Osteoblast (primary cell): ENCODE results near the gene RNF144B. TPM values are rescaled to one million over a fixed set of nuclear protein-coding genes. Genes with fewer than 3 reads are reported as not detected.

Experiments
- DNase-seq: peaks from one replicate; pipeline ENCODE4 v3.0.0; 2011; ENCODE audit warnings: low spot score, mixed read lengths; ENCODE audit not compliant: insufficient read length; ENCODE audit errors: missing footprints
- H2AFZ ChIP-seq: 2 replicates; pipeline ENCODE4 v1.6.0; 2011; ENCODE audit warnings: mild to moderate bottlenecking, low read length
- H3K27ac ChIP-seq: 2 replicates; pipeline ENCODE4 v1.5.1; 2011; ENCODE audit warnings: mild to moderate bottlenecking, low read depth, low read length, moderate library complexity
- H3K27me3 ChIP-seq: 2 replicates; pipeline ENCODE4 v1.6.0; 2012; ENCODE audit warnings: mild to moderate bottlenecking, control low read depth, inconsistent platforms, low read length, moderate library complexity; ENCODE audit not compliant: insufficient read depth
- H3K36me3 ChIP-seq: 2 replicates; pipeline ENCODE4 v1.5.1; 2011; ENCODE audit warnings: mild to moderate bottlenecking, low read length, control low read depth, moderate library complexity; ENCODE audit not compliant: insufficient read depth
- H3K4me1 ChIP-seq: 2 replicates; pipeline ENCODE4 v1.5.1; 2011; ENCODE audit warnings: mild to moderate bottlenecking, low read length, control low read depth, moderate library complexity; ENCODE audit not compliant: insufficient read depth
- H3K4me2 ChIP-seq: 2 replicates; pipeline ENCODE4 v1.6.0; 2011; ENCODE audit warnings: mild to moderate bottlenecking, low read length; ENCODE audit not compliant: insufficient read depth
- H3K4me3 ChIP-seq: fragments of 200-600 bp; sonication (generic); 3 replicates; pipeline ENCODE4 v1.5.1; 2012; ENCODE audit warnings: mild to moderate bottlenecking, low read length, inconsistent platforms; ENCODE audit not compliant: insufficient read depth
- H3K79me2 ChIP-seq: 2 replicates; pipeline ENCODE4 v1.6.0; 2012; ENCODE audit warnings: mild to moderate bottlenecking, low read length, control low read depth, inconsistent platforms; ENCODE audit not compliant: insufficient read depth
- H3K9me3 ChIP-seq: 2 replicates; pipeline ENCODE4 v1.5.1; 2011; ENCODE audit warnings: low read depth, low read length, control low read depth
- H4K20me1 ChIP-seq: 2 replicates; pipeline ENCODE4 v1.6.0; 2012; ENCODE audit warnings: mild to moderate bottlenecking, low read length, control low read depth; ENCODE audit not compliant: insufficient read depth
- CTCF ChIP-seq: IDR thresholded peaks from 2 replicates; pipeline ENCODE4 v1.5.1; 2011; ENCODE audit warnings: mild to moderate bottlenecking, low read depth, low read length, moderate library complexity; ENCODE audit errors: extremely low read depth
- total RNA-seq: library from RNA; depleted of rRNA; stranded (reverse); fragments of >200 nt; gene quantifications from 2 replicates; pipeline ENCODE4 v1.2.3, GENCODE V29; 2012

Gene RNF144B
- total RNA-seq, 1 donor: 5.8 TPM

- Histone ChIP-seq H2AFZ (no peak overlapping the region), H3K36me3 (no peaks in the 10 kb centered on the region), H3K4me3 (no peak overlapping the region), H3K27me3 (no peaks in the 10 kb centered on the region), H3K4me2 (no peak overlapping the region), H3K4me1 (peaks cover 12% of the 10 kb centered on the region), H3K79me2 (no peaks in the 10 kb centered on the region), H3K9me3 (no peaks in the 10 kb centered on the region), H3K27ac (no peak overlapping the region), H4K20me1 (no peaks in the 10 kb centered on the region)
- no peak for DNase-seq
- no peak for TF ChIP-seq CTCF
Measured at GRCh38 chr6:18415207-18415606, 28.1 kb downstream of the RNF144B start.

GRCh38 chr6:18415671-18416340 lies 28.7 kb downstream of the RNF144B start:
- Histone ChIP-seq H3K79me2 (no peaks in the 10 kb centered on the region), H3K36me3 (no peaks in the 10 kb centered on the region), H2AFZ (peak overlapping the region; percentile 20)

GRCh38 chr6:18416341-18416679 lies 29.2 kb downstream of the RNF144B start:
- no peaks in the 10 kb centered on the region for H3K9me3 ChIP-seq
- no peak for DNase-seq
- H3K27ac ChIP-seq: no peak overlapping the region
- no peaks in the 10 kb centered on the region for H3K79me2 ChIP-seq
- H2AFZ ChIP-seq: peak overlapping the region; percentile 20
- H3K36me3 ChIP-seq: no peaks in the 10 kb centered on the region
- no peak overlapping the region for H3K4me3 ChIP-seq
- no peak for TF ChIP-seq CTCF
- no peaks in the 10 kb centered on the region for H3K27me3 ChIP-seq
- H4K20me1 ChIP-seq: no peaks in the 10 kb centered on the region
- peaks cover 10% of the 10 kb centered on the region for H3K4me1 ChIP-seq
- H3K4me2 ChIP-seq: no peak overlapping the region

More at GRCh38 chr6:18415671-18416340, 28.7 kb downstream of the RNF144B start:
- no peaks in the 10 kb centered on the region for H3K27me3 ChIP-seq
- H4K20me1 ChIP-seq: no peaks in the 10 kb centered on the region
- DNase-seq: no peak
- H3K4me1 ChIP-seq: peaks cover 10% of the 10 kb centered on the region
- no peaks in the 10 kb centered on the region for H3K9me3 ChIP-seq
- no peak for TF ChIP-seq CTCF
- H3K27ac ChIP-seq: no peak overlapping the region
- H3K4me3 ChIP-seq: no peak overlapping the region
- no peak overlapping the region for H3K4me2 ChIP-seq

GRCh38 chr6:18420328-18420727 lies 33.2 kb downstream of the RNF144B start:
- no peak overlapping the region for H3K4me3 ChIP-seq
- H3K27me3 ChIP-seq: no peaks in the 10 kb centered on the region
- H3K4me1 ChIP-seq: no peaks in the 10 kb centered on the region
- H2AFZ ChIP-seq: no peak overlapping the region
- no peaks in the 10 kb centered on the region for H4K20me1 ChIP-seq
- no peak overlapping the region for H3K4me2 ChIP-seq
- H3K79me2 ChIP-seq: no peaks in the 10 kb centered on the region
- no peaks in the 10 kb centered on the region for H3K36me3 ChIP-seq
- TF ChIP-seq CTCF: no peak
- DNase-seq: no peak
- H3K27ac ChIP-seq: no peak overlapping the region
- H3K9me3 ChIP-seq: no peaks in the 10 kb centered on the region
